GM12878 (cell line): ENCODE measurements around the gene COL25A1. TPM values are rescaled to one million over a fixed set of nuclear protein-coding genes. Genes with fewer than 3 reads are reported as not detected.

ENCODE experiments used
- ATAC-seq: fragments of 200-7000 bp; cut with Tn5 transposase; 3 replicates; pipeline ENCODE4 v1.9.1; 2020; ENCODE audit warnings: mild to moderate bottlenecking, moderate library complexity
- BruUV-seq: library from RNA; stranded (reverse); fragments of 400-500 nt; replicated peaks from 2 replicates; lab custom pipeline; 2021; lab: Mats Ljungman, UMichigan
- CTCF ChIA-PET: fragments of 300-600 bp; sonication (Branson Sonifier 250); formaldehyde crosslinking; extraction: SDS; loops from one replicate; lab custom pipeline; 2021; ENCODE audit warnings: inconsistent platforms; lab: Yijun Ruan, JAX
- POLR2A ChIA-PET: fragments of 350-600 bp; formaldehyde crosslinking; extraction: SDS; loops from one replicate; lab custom pipeline; 2021; ENCODE audit warnings: inconsistent platforms; lab: Charles Lee
- RAD21 ChIA-PET: fragments of 300-600 bp; sonication (Branson Sonifier 250); formaldehyde crosslinking; loops from one replicate; lab custom pipeline; 2023; ENCODE audit warnings: antibody characterized with exemption; ENCODE audit not compliant: unreplicated experiment; lab: Charles Lee
- SMC1A ChIA-PET: fragments of 300-600 bp; sonication (Branson Sonifier 250); formaldehyde crosslinking; loops from one replicate; lab custom pipeline; 2023; ENCODE audit not compliant: unreplicated experiment, uncharacterized antibody; lab: Charles Lee
- DNase-seq: peaks from one replicate; pipeline ENCODE4 v3.0.0-alpha.2; 2011; ENCODE audit warnings: low read depth, low spot score
- FAIRE-seq: peaks from 3 replicates; lab custom pipeline; 2011; peaks lifted over from hg19 to GRCh38; lab: Jason Lieb, UNC
- H2AFZ ChIP-seq: 2 replicates; pipeline ENCODE4 v1.6.0; 2011; ENCODE audit warnings: low read depth, low read length, control low read depth; ENCODE audit not compliant: control insufficient read depth
- H3K27ac ChIP-seq: 2 replicates; pipeline ENCODE4 v1.5.1; 2011; ENCODE audit warnings: control low read depth; ENCODE audit not compliant: control insufficient read depth, insufficient read depth
- H3K27me3 ChIP-seq, 2 experiments: replicated peaks in 1 of 2; 2 replicates each; pipeline versions ENCODE4 v1.6.0 to v1.6.1; 2011; ENCODE audit warnings: low read length in 1 of 2; ENCODE audit not compliant: control insufficient read depth in 2 of 2, insufficient read depth in 2 of 2
- H3K36me3 ChIP-seq, 2 experiments: 2 replicates each; pipeline ENCODE4 v1.5.1; 2011; ENCODE audit warnings: low read length in 1 of 2; ENCODE audit not compliant: control insufficient read depth in 2 of 2, insufficient read depth in 2 of 2
- H3K4me1 ChIP-seq: 2 replicates; pipeline ENCODE4 v1.6.1; 2011; ENCODE audit warnings: mild to moderate bottlenecking, low read length, moderate library complexity, mixed read lengths; ENCODE audit not compliant: control insufficient read depth, insufficient read depth
- H3K4me2 ChIP-seq: 2 replicates; pipeline ENCODE4 v1.6.0; 2011; ENCODE audit warnings: control low read depth; ENCODE audit not compliant: control insufficient read depth, insufficient read depth
- H3K4me3 ChIP-seq: fragments of 200-600 bp; sonication (generic); 2 replicates; pipeline ENCODE4 v1.5.1; 2016
- H3K79me2 ChIP-seq: 2 replicates; pipeline ENCODE4 v1.6.0; 2011; ENCODE audit warnings: low read length; ENCODE audit not compliant: control insufficient read depth, insufficient read depth
- H3K9ac ChIP-seq: 2 replicates; pipeline ENCODE4 v1.8.0; 2011; ENCODE audit warnings: low read length, control low read depth, mixed read lengths; ENCODE audit not compliant: control insufficient read depth, insufficient read depth
- H3K9me3 ChIP-seq: replicated peaks from 3 replicates; pipeline ENCODE4 v1.5.1; 2011; ENCODE audit warnings: mild to moderate bottlenecking, low read length; ENCODE audit not compliant: control insufficient read depth, insufficient read depth
- H4K20me1 ChIP-seq: 2 replicates; pipeline ENCODE4 v1.6.0; 2011; ENCODE audit not compliant: control insufficient read depth, insufficient read depth
- BHLHE40 ChIP-seq, 2 experiments: fragments of 450-650 bp in 1 of 2; IDR thresholded peaks; 2 replicates each; pipeline ENCODE4 v1.6.1; 2011 to 2017; ENCODE audit warnings: low read depth in 2 of 2, borderline replicate concordance in 1 of 2, improper control_type of control experiment in 1 of 2, low read length in 1 of 2, mild to moderate bottlenecking in 1 of 2
- JUNB ChIP-seq: IDR thresholded peaks from 2 replicates; pipeline ENCODE4 v1.6.1; 2016; ENCODE audit warnings: antibody characterized with exemption, mild to moderate bottlenecking
- MTA3 ChIP-seq: IDR thresholded peaks from 2 replicates; pipeline ENCODE4 v1.6.1; 2012; ENCODE audit warnings: low read length, inconsistent platforms, borderline replicate concordance
- POLR2AphosphoS2 ChIP-seq: IDR thresholded peaks from 2 replicates; pipeline ENCODE4 v1.6.1; 2011; ENCODE audit warnings: low read depth, mild to moderate bottlenecking, low read length, improper control_type of control experiment, moderate library complexity
- SIN3A ChIP-seq: IDR thresholded peaks from 2 replicates; pipeline ENCODE4 v1.6.1; 2012; ENCODE audit warnings: low read depth, low read length, improper control_type of control experiment
- SPI1 ChIP-seq: IDR thresholded peaks from 2 replicates; pipeline ENCODE4 v1.6.1; 2011; ENCODE audit warnings: low read depth, mild to moderate bottlenecking, low read length, moderate library complexity, borderline replicate concordance; ENCODE audit not compliant: insufficient read depth
- YY1 ChIP-seq: IDR thresholded peaks from 2 replicates; pipeline ENCODE4 v1.6.1; 2011; ENCODE audit warnings: low read depth, mild to moderate bottlenecking, low read length
- ZNF24 ChIP-seq: fragments of 450-650 bp; IDR thresholded peaks from 2 replicates; pipeline ENCODE4 v1.6.1; 2017; ENCODE audit warnings: antibody characterized with exemption, mild to moderate bottlenecking
- ZNF384 ChIP-seq: IDR thresholded peaks from 2 replicates; pipeline ENCODE4 v1.6.1; 2012; ENCODE audit warnings: low read depth, mild to moderate bottlenecking, low read length, improper control_type of control experiment, borderline replicate concordance
- WGBS: methylation state at CpG from one replicate; pipeline ENCODE4 v1.1.6; 2016; ENCODE audit warnings: low lambda C conversion rate; ENCODE audit not compliant: insufficient replicate concordance, insufficient coverage; ENCODE audit errors: missing lambda C conversion rate; 5-methylcytosine and 5-hydroxymethylcytosine counted together
- in situ Hi-C: fragments of 300-500 bp; cut with MboI; formaldehyde crosslinking; loops from 9 replicates; pipeline ENCODE4 v1.14.3; 2018; ENCODE audit warnings: mixed read lengths
- intact Hi-C: fragments of 100-400 bp; cut with micrococcal nuclease; formaldehyde crosslinking; loops from one replicate; pipeline ENCODE4 v1.14.2; 2022; ENCODE audit not compliant: unreplicated experiment
- polyA plus RNA-seq, 11 experiments: library from polyadenylated mRNA; depleted of rRNA in 4 of 11; unstranded in 6 of 11; stranded (reverse) in 5 of 11; fragments of >200 nt; fragmentation: Nextera tagmentation in 4 of 11; fragmentation: Illumina TruSeq in 1 of 11; extraction: Ambion mirVana in 4 of 11; extraction: Trizol in 1 of 11; gene quantifications; 1 replicate in 1 of 11; 2 replicates in 10 of 11; pipeline versions ENCODE4 v1.2.1 to v1.2.3, GENCODE V29; 2011 to 2016; ENCODE audit warnings: inconsistent platforms in 2 of 11, missing spikeins in 2 of 11, low read depth in 1 of 11
- total RNA-seq, 4 experiments: library from RNA; depleted of rRNA in 3 of 4; stranded (reverse); fragments of >200 nt in 3 of 4; fragmentation: Illumina TruSeq in 1 of 4; extraction: Trizol in 1 of 4; gene quantifications; 2 replicates each; pipeline versions ENCODE4 v1.2.1 to v1.2.3, GENCODE V29; 2013 to 2021

The COL25A1 gene
- total and polyA plus RNA-seq, 10 of the 15 experiments (the other 5 are each of a cell fraction or from before 2014, with no cell fraction given), result 0.01 to 0.26 (median 0.12) TPM; not detected in 6

DNA sequence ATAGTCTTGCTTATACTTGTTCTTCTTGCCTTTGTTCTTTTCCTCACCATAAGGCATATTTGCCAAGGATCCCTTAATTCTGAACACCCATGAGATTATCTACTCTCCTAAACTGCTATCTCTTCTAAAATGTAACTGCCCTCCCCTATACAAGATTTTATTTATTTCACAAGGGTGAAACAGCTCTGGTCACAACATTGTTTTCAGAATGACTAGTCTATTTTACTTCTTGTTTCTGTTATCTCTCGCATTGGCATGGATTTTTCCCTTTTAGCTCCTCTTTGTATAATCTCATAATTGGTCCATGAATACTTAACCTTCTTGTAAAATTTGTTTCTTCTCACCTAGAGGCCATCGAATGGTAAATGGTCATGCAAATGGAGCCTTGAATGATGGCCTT, 17.2 kb upstream of the COL25A1 start:
- SMC1A ChIA-PET, result interaction anchor here (0.7 to 1.3 kb wide), 3 partner anchors 31 to 43 kb away, joined by 3 to 4 read pairs (median 3); no protein-coding TSS in a partner anchor
- Histone ChIP-seq H3K4me2 (no peak overlapping the region), H3K27me3 (no peaks in the 10 kb centered on the region), H4K20me1 (no peaks in the 10 kb centered on the region), H3K36me3 (no peaks in the 10 kb centered on the region), H3K9me3 (peaks cover 16% of the 10 kb centered on the region; the same call in 2 of the 3 replicates), H2AFZ (no peak overlapping the region), H3K4me3 (no peak overlapping the region), H3K4me1 (peaks cover 4% of the 10 kb centered on the region)
- DNase-seq (no peak), FAIRE-seq (no peak)
- intact Hi-C loops (no loop called here), in situ Hi-C loops (no loop called here)
- BruUV-seq, result no TSS peak
- CTCF ChIA-PET, result interaction anchor here (1.0 kb wide), 1 partner anchor 21 kb away, joined by 4 read pairs; no protein-coding TSS in a partner anchor
- RAD21 ChIA-PET, result interaction anchor here (0.9 kb wide), 2 partner anchors 23 to 26 kb away, joined by 3 to 5 read pairs; no protein-coding TSS in a partner anchor
- POLR2A ChIA-PET, result no interaction called here
- TF ChIP-seq JUNB (0 out of 2 replicates have a peak, but pooled peaks have one; percentile 17), MTA3 (no peak), SIN3A (no peak)
- TF ChIP-seq, all 136 proteins: peak for 1
- Histone ChIP-seq H3K9ac (no peak overlapping the region), H3K27ac (no peak overlapping the region), H3K79me2 (no peaks in the 10 kb centered on the region)
- 0% methylated on average over 2 of the region's 2 CpGs for WGBS
- ATAC-seq, result peak; percentile 73

DNA sequence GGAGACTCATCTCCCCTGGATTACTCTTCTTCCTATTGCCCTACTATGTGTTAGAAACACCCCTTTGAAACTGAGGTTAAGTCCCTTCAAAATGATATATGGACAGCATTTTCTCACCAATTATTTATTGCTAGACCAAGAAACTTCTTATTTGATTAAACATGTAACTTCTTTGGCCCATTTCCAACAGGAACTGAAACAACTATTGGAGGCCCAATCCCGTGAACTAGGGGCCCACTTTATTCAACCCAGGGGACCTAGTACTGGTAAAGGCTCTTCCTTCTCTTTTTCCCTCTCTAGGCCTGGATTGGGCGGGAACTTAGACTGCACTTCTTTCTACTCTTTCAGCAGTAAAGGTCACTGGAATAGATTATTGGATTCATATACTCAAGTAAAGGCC, 16.7 kb upstream of the COL25A1 start:
- peak; percentile 25; the same call in 2 of the 3 replicates for ATAC-seq
- no peaks in the 10 kb centered on the region for H3K79me2 ChIP-seq
- no peak for FAIRE-seq
- no peak overlapping the region for H3K4me2 ChIP-seq
- SMC1A ChIA-PET, result interaction anchor here (0.7 to 1.3 kb wide), 2 partner anchors 31 to 34 kb away, joined by 3 to 4 read pairs; no protein-coding TSS in a partner anchor
- peaks cover 16% of the 10 kb centered on the region; the same call in 2 of the 3 replicates for H3K9me3 ChIP-seq
- in situ Hi-C loops (no loop called here), intact Hi-C loops (no loop called here)
- TF ChIP-seq BHLHE40 (IDR thresholded peaks at IDR 0.05; ENCODE audit: borderline replicate concordance in 1 of 2, low read depth in 2 of 2, low read length in 1 of 2), result peak in 1 of 2 experiments; percentile 39; a peak in 1 of 4 replicates
- no peak for TF ChIP-seq YY1
- peak; percentile 63 for TF ChIP-seq SPI1
- TF ChIP-seq POLR2AphosphoS2, result no peak
- TF ChIP-seq ZNF384, result no peak
- no peak for TF ChIP-seq ZNF24
- no peak overlapping the region for H3K9ac ChIP-seq
- H3K36me3 ChIP-seq, result no peaks in the 10 kb centered on the region
- WGBS, result 18% methylated on average over 2 of the region's 2 CpGs
- no peak overlapping the region for H3K4me3 ChIP-seq
- H4K20me1 ChIP-seq, result no peaks in the 10 kb centered on the region
- H2AFZ ChIP-seq, result no peak overlapping the region
- CTCF ChIA-PET, result interaction anchor here (0.9 to 1.0 kb wide), 2 partner anchors 20 to 26 kb away, joined by 3 to 4 read pairs; no protein-coding TSS in a partner anchor
- POLR2A ChIA-PET, result no interaction called here
- DNase-seq, result no peak
- H3K4me1 ChIP-seq, result peaks cover 4% of the 10 kb centered on the region
- no TSS peak for BruUV-seq
- no peak overlapping the region for H3K27ac ChIP-seq
- H3K27me3 ChIP-seq, result no peaks in the 10 kb centered on the region
- RAD21 ChIA-PET, result interaction anchor here (0.9 kb wide), 1 partner anchor 26 kb away, joined by 5 read pairs; no protein-coding TSS in a partner anchor
